ENCODE results near the gene FAM118A. TPM values are rescaled to one million over a fixed set of nuclear protein-coding genes. Genes with fewer than 3 reads are reported as not detected.
"Not testable (repeated sequence)": the region's sequence is repeated elsewhere in the genome, so short reads cannot be mapped to it uniquely, and the experiment has no call there.

The FAM118A gene
- total RNA-seq, 2 experiments from 2014 or later: 25.4 to 26.4 TPM

DNA sequence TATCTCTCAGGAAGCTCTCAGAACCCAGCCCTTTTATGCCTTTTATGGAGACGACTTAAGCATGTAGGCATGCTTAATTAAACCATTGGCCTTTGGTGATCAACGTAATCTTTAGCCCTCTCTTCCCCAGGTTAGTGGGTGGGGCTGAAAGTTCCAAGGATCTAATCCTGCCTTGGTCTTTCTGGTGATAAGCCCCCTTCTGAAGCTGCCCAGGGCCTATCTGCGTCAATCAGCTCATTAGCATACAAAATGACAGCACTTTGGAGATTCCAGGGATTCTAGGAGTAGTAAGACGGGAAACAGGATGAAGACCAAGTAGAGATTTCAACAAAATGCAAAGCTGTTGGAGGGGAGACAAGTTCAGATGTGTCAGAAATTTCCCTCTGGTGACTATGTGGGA is 3.1 kb downstream of the FAM118A start:
- Mint-ChIP-seq H3K27ac (no peak overlapping the region), H3K4me1 (peaks cover 73% of the 10 kb centered on the region), H3K36me3 (peaks cover 15% of the 10 kb centered on the region), H3K9me3 (no peaks in the 10 kb centered on the region), H3K4me3 (no peak overlapping the region), H3K27me3 (no peaks in the 10 kb centered on the region)
- no peak for DNase-seq

DNA sequence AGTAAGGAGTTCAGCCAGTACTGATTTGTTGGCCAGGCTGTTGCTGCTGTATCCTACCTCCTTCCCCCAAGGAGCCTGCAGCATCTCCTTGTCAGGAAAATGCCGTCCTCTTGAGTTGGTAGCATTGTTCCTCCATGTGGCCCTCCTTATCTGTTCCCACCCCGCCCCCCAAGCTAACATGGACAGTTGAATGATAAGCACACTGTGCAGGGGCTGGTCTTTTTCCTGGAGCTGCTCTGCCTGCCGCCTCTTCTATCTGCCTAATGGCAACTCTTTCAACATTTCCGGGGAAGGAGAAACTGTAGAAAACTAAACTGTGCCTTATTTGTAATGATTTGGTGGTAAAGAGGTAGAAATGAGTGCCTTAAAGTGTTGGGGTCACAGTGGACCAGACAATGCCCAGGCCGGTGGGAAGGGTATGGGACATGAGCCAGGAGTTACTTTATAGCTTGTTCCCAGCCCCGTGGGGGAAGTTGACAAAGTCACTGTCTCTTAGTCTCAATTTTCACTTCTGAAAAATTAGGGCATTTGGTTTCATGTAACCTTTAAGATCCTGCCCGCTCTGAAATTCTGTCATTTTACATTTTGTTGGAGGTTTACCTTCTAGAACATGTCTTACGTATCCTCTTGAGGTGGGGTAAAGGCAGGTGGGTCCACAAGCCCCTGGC is 4.5 kb downstream of the FAM118A start:
- no peaks in the 10 kb centered on the region for H3K27me3 Mint-ChIP-seq
- H3K36me3 Mint-ChIP-seq: peaks cover 15% of the 10 kb centered on the region
- H3K9me3 Mint-ChIP-seq: no peaks in the 10 kb centered on the region
- peak overlapping the region; percentile 52 for H3K27ac Mint-ChIP-seq
- H3K4me3 Mint-ChIP-seq: no peak overlapping the region
- peaks cover 78% of the 10 kb centered on the region for H3K4me1 Mint-ChIP-seq
- DNase-seq: no peak

DNA sequence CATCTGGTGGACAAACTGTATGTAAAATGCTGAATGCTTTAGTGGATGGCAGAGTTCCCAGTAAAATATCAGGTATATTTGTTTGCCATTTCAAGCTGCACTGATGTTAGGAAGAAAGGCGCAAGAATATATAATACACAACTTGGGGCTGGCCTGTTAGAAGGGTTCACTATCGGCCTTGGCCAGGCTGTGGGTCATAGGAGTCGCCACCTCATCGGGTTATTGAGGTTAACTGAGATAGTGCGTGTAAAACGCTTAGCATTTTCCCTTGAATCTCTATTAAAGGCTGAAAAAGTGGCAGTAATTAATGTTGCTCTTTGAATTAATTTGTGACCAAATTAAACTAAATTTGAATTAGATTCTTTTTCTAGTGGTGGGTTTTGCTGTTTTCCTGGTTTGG is 5.1 kb downstream of the FAM118A start:
- H3K4me1 Mint-ChIP-seq: peaks cover 81% of the 10 kb centered on the region
- peak overlapping the region; percentile 52 for H3K27ac Mint-ChIP-seq

DNA sequence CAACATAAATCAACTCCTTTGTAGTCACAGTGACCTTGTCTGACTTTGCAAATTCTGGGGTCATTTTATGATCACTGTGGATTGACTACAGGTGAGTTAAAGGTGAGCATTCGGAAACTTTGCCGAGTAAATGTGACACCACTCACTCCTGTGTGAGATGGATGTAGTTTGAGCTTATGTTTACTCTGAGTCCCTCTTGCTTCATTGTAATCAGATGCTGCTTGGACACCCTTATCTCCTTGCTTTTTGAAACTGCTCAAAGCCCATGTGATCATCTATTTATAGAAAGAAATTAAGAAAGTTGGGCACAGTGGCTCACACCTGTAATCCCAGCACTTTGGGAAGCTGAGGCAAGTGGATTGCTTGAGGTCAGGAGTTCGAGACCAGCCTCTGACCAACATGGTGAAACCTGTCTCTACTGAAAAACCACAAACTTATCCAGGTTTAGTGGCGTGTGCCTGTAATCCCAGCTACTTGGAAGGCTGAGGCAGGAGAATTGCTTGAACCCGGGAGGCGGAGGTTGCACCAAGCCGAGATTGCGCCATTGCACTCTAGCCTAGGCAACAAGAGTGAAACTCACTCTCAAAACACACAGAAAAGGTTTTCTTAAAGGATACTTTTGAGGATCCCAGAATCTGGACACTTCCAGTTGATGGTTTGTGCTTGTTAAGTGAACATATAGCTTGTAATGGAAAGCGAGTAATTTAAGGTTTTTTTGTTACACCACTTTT is 7.2 kb downstream of the FAM118A start:
- peaks cover 5% of the 10 kb centered on the region for H3K36me3 Mint-ChIP-seq
- H3K4me1 Mint-ChIP-seq: peaks cover 76% of the 10 kb centered on the region
- no peaks in the 10 kb centered on the region for H3K9me3 Mint-ChIP-seq
- H3K27ac Mint-ChIP-seq: peak overlapping the region; percentile 47
- no peaks in the 10 kb centered on the region for H3K27me3 Mint-ChIP-seq
- no peak overlapping the region for H3K4me3 Mint-ChIP-seq
- DNase-seq: no peak

More for the DNA sequence above, 5.1 kb downstream of the FAM118A start:
- Mint-ChIP-seq H3K36me3 (peaks cover 15% of the 10 kb centered on the region), H3K27me3 (no peaks in the 10 kb centered on the region), H3K9me3 (no peaks in the 10 kb centered on the region), H3K4me3 (no peak overlapping the region)
- DNase-seq: no peak

DNA sequence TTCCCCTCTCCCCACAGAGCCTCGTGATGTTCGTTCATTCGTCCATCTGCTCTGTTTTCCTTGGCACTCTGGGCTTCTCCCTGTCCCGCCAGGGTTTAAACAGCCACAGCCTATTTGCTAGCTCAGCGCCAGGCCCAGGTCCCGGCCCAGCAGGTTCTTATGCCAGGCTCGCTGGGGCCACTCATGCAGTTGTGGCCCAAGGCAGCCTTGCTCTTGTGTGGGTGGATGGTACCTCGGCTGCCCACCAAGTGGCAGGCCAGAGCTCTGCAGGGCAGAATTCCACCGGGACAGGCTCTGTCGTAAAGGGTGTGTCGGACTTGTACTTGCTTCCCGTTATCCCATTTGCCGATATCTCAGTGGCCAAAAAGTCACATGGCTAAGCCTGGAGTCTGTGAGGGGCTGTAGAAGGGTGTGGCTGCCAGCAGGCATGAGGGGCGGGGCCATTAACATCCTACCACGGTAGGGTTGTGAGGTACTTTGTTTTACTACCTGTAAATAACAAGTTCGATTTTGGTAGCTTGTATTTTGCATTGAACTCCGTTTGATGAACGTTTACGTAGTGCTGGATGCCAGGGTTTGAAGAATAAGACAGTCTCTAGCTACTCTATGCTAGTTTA is 7.9 kb downstream of the FAM118A start:
- Mint-ChIP-seq H3K4me1 (peaks cover 71% of the 10 kb centered on the region), H3K36me3 (peaks cover 5% of the 10 kb centered on the region), H3K9me3 (no peaks in the 10 kb centered on the region), H3K4me3 (peak overlapping the region; percentile 76), H3K27ac (peak overlapping the region; percentile 96), H3K27me3 (no peaks in the 10 kb centered on the region)
- DNase-seq: peak; percentile 10

DNA sequence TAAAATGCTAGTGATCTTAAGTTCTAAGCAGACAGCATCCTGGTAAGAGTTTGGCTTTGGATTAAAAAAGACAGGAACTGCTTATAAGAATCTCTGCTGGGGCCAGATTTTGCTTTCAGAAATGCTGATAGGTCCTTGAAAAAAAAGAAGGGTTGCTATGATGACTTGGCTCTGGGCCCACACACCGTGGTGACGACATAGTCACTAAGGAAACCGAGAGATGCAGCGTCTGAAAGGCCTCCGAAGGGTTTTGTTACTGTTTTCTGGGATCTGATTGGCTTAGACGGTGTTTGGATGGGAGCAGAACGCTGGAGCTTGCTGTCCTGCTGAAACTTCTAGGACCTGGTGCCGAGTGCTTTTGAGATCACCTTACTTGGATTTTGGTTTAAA is 8.4 kb downstream of the FAM118A start:
- H3K9me3 Mint-ChIP-seq: no peaks in the 10 kb centered on the region
- DNase-seq: peak; percentile 84
- H3K27ac Mint-ChIP-seq: peak overlapping the region; percentile 96
- H3K4me1 Mint-ChIP-seq: peaks cover 67% of the 10 kb centered on the region
- no peaks in the 10 kb centered on the region for H3K27me3 Mint-ChIP-seq
- H3K36me3 Mint-ChIP-seq: no peaks in the 10 kb centered on the region
- H3K4me3 Mint-ChIP-seq: peak overlapping the region; percentile 76

DNA sequence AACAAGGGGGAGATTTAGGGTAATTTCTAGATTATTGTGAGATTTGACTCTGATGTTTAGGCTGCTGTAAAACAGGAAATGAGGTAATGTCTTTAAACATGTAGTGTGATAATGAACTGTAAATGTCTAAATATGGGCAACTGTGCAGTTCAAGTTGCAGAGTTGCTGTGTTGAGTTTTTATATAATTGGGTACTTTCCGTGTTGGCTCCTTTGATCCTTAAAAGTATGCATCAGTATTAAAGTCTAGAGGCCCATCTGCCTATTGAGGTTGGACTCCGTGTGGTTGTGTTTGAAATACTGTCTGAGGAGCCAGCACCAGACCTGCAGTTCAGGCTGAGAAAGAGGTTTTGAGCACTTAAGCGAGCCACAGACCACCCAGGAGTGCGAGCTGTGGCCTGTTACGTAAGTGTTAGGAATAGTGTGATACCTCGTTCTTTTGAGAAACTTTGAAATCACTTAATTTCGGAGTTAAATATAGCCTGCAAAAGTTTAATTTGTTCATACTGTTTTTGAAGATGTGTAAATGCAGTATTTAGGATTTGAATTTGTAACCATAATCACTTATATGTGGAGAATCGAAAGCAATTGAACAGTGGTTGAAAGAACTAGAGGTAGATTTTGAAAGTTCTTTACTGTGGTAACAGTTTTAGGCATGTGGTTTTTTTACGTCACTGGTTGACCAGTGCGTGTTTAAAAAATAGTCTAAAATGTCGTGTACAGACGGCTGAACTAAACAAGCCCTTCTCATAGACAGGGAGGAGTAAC is 9.0 kb downstream of the FAM118A start:
- peaks cover 2% of the 10 kb centered on the region for H3K36me3 Mint-ChIP-seq
- H3K9me3 Mint-ChIP-seq: no peaks in the 10 kb centered on the region
- peak overlapping the region; percentile 96 for H3K27ac Mint-ChIP-seq

DNA sequence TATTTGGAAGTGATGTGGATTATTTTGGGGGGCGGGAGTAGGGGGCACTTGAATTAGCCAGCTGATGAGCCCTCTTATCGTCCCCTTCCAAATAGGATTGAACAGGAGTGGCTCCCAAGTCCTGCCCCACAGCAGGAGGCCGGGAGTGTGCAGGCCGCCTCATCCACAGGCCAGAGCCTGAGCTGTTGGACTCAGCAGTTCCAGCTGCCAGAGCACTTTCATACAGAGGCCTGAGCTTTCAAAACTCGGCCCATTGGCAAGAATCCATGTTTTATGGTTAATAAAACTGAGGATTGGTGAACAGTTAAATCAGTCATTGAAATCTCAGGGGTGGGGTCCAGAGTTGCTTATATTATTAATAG is 9.6 kb downstream of the FAM118A start:
- DNase-seq: no peak
- Mint-ChIP-seq H3K9me3 (no peaks in the 10 kb centered on the region), H3K27me3 (no peaks in the 10 kb centered on the region), H3K4me1 (peaks cover 65% of the 10 kb centered on the region), H3K4me3 (peak overlapping the region; percentile 76), H3K36me3 (peaks cover 7% of the 10 kb centered on the region), H3K27ac (peak overlapping the region; percentile 96)

More for the DNA sequence above, 9.0 kb downstream of the FAM118A start:
- peak overlapping the region; percentile 76 for H3K4me3 Mint-ChIP-seq
- peak; percentile 68 for DNase-seq
- H3K27me3 Mint-ChIP-seq: no peaks in the 10 kb centered on the region
- peaks cover 64% of the 10 kb centered on the region for H3K4me1 Mint-ChIP-seq

DNA sequence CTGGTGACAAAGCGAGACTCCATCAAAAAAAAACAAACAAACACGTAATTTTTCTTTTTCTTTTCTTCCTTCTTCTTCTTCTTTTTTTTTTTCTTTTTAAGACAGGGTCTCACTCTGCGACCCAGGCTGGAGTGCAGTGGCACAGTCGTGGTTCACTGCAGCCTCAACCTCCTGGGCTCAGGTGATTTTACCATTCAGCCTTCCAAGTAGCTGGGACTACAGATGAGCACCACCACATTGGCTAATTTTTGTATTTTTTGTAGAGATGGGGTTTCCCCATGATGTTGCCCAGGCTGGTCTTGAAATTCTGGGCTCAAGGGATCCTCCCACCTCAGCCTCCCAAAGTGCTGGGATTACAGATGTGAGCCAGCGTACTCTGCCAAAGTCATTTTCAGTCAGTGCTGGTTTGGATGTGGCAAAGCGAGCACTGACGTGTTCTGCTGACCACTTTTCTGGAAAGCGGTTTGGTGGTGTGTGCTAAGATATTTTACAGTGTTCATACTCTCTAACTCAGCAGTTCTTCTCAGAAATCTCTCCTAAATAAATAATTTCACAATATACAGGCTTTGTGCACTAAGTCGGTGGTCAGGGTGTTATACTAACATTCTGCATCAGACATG is 10.7 kb downstream of the FAM118A start:
- H3K9me3 Mint-ChIP-seq: no peaks in the 10 kb centered on the region
- H3K36me3 Mint-ChIP-seq: peaks cover 14% of the 10 kb centered on the region
- no peaks in the 10 kb centered on the region for H3K27me3 Mint-ChIP-seq
- no peak overlapping the region for H3K4me3 Mint-ChIP-seq
- H3K27ac Mint-ChIP-seq: peak overlapping the region; percentile 96
- peak; percentile 7 for DNase-seq
- H3K4me1 Mint-ChIP-seq: peaks cover 54% of the 10 kb centered on the region

DNA sequence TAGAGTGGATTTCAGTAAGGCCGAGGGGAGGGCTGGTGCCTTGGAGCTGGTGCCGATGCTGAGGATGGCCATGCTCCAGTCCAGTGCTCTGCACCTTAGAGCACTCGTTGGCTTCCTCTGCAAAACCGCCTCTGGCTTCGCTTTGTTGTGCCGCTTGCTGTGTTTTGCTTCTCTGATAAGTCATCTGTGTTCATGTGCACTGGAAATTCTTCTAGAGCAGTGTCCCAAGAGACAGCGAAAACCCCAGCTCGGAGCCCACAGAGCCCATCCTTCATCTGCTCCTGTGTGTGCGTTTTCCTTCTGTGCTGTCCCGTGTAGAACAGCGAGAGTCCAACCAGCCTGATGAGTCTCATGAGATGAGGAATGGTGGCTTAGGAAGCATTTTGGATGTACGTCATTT is 12.1 kb downstream of the FAM118A start:
- Mint-ChIP-seq H3K4me3 (no peak overlapping the region), H3K4me1 (peaks cover 44% of the 10 kb centered on the region), H3K36me3 (peaks cover 20% of the 10 kb centered on the region)

DNA sequence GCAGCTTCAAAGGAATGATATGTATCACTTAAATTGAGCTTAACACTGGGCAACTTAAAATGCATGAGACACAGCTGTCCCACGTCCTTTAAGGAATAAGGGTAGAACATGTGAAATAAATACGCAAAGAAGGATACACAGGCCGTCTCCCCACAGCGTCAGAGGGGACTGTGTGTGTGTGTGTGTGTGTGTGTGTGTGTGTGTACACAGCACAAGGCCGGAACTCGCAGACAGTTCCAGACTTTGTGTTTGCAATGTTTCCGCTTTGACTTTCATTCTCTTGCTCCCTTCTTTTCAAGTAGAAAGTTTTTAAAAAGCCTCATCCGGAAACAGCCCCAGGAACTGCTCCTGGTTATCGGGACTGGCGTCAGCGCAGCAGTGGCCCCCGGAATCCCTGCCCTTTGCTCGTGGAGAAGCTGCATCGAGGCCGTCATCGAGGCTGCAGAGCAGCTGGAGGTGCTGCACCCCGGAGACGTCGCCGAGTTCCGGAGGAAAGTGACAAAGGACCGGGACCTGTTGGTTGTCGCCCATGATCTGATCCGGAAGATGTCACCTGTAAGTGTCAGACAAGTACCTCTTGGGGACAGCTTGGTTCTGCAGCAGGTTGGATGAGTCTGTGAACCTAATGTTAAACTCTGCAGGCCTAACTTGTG is 13.3 kb downstream of the FAM118A start:
- DNase-seq: no peak
- H3K27ac Mint-ChIP-seq: no peak overlapping the region
- no peak overlapping the region for H3K4me3 Mint-ChIP-seq
- H3K27me3 Mint-ChIP-seq: no peaks in the 10 kb centered on the region
- H3K9me3 Mint-ChIP-seq: no peaks in the 10 kb centered on the region
- peaks cover 34% of the 10 kb centered on the region for H3K4me1 Mint-ChIP-seq
- peaks cover 23% of the 10 kb centered on the region for H3K36me3 Mint-ChIP-seq

More for the DNA sequence above, 12.1 kb downstream of the FAM118A start:
- Mint-ChIP-seq H3K27ac (no peak overlapping the region), H3K9me3 (no peaks in the 10 kb centered on the region), H3K27me3 (no peaks in the 10 kb centered on the region)
- no peak for DNase-seq

DNA sequence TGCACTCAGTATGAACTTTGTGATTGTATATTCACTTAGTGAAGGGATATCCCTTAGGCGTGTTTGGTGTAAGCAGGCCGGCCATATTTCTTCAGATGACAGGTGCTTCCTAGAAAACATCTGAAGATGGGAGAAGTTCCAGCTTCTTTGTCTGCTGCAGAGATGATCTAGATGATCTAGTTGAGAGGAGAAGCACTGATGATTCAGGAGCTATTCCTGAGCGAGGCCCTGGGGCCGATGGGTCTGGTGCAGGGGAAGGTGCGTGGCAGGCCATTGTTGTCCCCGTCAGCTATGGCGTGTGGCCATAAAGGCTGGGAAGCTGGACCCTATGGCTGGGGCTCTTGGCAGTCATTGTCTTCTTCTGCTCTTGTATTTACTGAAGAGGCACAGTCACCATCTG is 14.0 kb downstream of the FAM118A start:
- peaks cover 28% of the 10 kb centered on the region for H3K4me1 Mint-ChIP-seq
- H3K4me3 Mint-ChIP-seq: no peak overlapping the region
- peaks cover 23% of the 10 kb centered on the region for H3K36me3 Mint-ChIP-seq
- H3K27ac Mint-ChIP-seq: no peak overlapping the region
- H3K27me3 Mint-ChIP-seq: no peaks in the 10 kb centered on the region
- H3K9me3 Mint-ChIP-seq: no peaks in the 10 kb centered on the region
- DNase-seq: no peak

DNA sequence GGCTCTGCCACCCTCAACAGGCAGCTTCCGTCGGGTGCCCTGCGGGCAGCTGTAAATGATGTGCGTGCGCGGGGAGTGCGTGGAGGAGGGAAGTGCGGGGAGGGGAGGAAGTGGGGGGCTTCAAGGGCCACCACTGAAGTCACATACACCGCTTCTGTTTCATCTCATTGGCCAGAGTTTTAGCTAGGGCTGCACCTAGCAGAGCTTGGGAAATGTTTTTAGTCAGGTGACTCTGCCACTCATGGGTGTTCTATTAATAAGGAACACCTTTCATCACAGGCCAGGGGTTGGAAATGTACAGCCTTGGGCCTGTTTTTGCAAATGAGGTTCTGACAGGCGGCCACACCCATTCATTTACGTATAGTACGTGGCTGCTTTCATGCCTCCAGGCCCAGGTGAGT is 14.6 kb downstream of the FAM118A start:
- Mint-ChIP-seq H3K4me3 (no peak overlapping the region), H3K27ac (no peak overlapping the region), H3K9me3 (no peaks in the 10 kb centered on the region), H3K27me3 (no peaks in the 10 kb centered on the region), H3K36me3 (peaks cover 23% of the 10 kb centered on the region), H3K4me1 (peaks cover 28% of the 10 kb centered on the region)
- no peak for DNase-seq

DNA sequence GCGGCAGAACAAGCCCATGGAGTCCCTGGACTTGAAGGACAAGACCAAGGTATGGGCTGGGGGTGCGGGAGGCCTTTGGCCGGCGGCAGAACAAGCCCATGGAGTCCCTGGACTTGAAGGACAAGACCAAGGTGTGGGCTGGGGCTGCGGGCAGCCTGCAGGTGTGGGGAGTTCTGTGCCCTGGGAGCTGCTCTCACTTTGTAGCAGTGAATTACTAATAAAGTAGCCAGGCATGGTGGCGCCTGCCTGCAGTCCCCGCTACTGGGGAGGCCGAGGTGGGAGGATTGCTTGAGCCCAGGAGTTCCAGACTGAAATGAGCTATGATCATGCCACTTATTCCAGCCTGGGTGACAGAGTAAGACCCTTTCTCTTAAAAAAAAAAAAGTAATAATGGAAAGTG is 18.5 kb downstream of the FAM118A start:
- DNase-seq, H3K27me3 Mint-ChIP-seq, H3K4me3 Mint-ChIP-seq, H3K9me3 Mint-ChIP-seq, H3K27ac Mint-ChIP-seq: not testable (repeated sequence)
- peaks cover 23% of the 10 kb centered on the region for H3K36me3 Mint-ChIP-seq
- H3K4me1 Mint-ChIP-seq: peaks cover 14% of the 10 kb centered on the region

Measured in activated naive CD8-positive, alpha-beta T cell treated with anti-CD3 and anti-CD28 coated beads for 36 hours (primary cell).